ENCODE results near the gene FAM118B.
"Not testable (repeated sequence)": the region's sequence is repeated elsewhere in the genome, so short reads cannot be mapped to it uniquely, and the experiment has no call there.

Gene FAM118B

DNA sequence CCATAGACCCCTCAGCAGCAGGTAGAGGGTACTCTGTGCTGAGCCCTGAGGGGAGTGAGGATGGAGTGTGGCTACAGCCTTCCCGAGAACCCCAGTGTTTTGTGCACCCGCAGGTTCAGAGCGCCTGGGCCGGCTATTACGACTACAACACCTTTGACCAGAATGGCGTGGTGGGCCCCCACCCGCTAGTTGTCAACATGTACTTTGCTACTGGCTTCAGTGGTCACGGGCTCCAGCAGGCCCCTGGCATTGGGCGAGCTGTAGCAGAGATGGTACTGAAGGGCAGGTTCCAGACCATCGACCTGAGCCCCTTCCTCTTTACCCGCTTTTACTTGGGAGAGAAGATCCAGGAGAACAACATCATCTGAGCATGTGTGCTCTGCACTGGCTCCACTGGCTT, 65.7 kb downstream of the FAM118B start:
- DNase-seq (ENCODE audit: low spot score): no peak

DNA sequence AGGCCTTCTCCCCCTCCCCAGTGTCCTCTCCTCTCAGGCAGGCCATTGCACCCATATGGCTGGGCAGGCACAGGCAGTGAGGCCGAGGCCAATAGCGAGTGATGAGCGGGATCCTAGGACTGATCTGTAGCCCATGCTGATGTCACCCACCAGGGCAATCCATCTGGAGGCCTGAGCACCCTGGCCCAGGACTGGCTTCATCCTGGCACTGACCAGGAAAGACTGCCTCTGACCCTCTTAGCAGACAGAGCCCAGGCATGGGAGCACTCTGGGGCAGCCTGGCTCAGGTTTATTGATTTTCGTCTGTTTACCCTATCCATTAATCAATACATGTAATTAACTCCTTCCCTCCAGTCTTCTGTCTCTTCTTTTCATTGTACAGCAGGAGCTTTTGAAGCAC, 66.2 kb downstream of the FAM118B start:
- DNase-seq (ENCODE audit: low spot score): no peak

DNA sequence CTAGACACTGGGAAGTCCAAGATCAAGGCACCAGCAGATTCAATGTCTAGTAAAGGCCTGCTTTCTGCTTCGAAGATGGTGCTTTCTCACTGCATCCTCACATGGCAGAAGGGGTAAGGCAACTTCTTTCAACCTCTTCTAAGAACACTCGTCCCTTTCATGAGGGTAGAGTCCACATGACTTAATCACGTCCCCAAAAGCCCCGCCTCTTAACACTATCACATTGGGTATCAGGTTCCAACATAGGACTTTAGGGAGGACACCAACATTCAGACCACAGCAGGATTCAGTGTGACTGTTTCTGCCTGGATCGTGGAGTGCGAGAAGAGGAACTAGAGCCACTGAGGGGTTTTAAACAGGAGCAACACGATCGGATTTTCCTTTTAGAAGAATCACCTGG, 67.6 kb downstream of the FAM118B start:
- DNase-seq (ENCODE audit: low spot score): no peak

DNA sequence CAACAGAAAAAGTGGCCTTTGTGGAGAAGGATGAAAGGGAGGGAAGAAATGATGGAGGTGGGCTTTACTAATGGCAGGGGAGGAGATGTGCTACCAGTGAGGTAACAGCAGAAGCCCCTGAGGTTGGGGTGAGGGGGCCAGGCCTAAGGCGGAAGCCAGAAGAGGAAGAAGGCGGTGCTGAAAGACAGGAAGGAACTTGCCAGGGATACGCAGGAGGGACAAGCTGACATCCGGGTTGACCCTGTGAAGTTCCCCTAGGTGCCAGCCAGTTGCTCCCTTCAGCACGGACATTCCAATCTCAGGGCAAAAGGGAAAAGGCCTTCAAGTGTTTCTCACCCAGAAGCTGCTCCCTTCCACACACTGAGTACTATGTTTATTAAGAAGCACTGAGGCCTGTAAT, 69.0 kb downstream of the FAM118B start:
- no peak for DNase-seq (ENCODE audit: low spot score)

DNA sequence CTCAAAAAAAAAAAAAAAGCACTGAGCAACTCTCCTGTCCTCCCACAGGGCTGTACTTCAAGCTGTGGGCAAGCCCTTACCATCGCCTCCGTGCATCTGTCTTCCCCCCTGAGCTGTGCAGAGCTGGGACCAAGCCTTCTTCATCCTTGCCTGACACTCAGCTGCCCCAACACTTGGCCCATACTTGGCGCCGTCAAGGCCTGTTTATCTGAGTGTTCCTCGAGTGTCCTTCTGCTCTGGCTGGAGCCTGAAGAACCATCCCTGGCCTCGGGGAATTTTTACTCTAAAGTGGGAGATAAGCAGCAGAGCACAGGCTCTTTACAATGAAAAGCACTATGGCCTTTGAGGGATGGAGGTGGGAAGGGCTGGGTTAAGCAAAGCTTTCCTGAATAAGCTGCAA, 69.7 kb downstream of the FAM118B start:
- no peak for DNase-seq (ENCODE audit: low spot score)

DNA sequence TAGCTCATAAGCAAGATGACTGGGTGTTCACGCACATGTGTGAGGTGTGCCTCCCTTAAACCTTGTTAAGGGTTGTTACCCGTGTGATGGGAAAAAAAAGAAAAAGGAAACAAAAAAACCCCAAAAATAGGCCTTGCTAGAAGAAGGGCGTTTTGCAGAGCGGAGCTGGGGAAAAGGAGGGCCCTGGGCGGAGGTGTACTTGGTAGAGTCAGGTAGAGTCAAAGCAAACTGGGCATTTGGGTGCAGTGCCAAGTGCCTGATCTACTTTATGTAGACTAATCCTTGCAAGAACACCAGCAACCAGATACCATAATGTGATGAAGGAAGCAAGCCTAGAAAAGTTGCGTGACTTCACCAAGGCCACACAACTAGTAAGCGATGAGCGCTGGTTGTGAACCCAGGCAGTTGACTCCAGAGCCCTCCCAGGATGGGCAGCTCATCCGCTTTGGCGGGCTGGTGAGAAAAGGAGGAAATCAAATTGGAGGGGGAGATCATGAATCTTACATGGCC, 70.1 kb downstream of the FAM118B start:
- DNase-seq (ENCODE audit: low spot score): no peak

DNA sequence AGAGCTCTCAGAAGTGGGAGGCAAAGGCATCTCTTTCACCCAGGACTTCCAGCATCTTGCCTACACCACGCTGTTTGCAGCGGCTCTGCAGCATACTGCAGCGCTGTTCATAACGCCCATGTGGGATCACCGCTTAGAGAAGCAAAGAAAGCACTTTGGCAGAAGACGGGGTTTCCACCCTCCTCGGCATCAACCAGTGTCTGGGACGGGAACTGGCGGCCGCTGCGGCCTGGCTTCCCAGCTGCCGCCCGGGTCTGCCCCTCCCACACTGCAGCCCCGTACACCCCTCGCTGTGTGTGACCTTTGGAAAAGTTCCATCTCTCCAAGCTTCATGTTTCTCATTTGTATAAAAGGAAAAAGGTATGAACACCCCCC, 70.8 kb downstream of the FAM118B start:
- no peak for DNase-seq (ENCODE audit: low spot score)

DNA sequence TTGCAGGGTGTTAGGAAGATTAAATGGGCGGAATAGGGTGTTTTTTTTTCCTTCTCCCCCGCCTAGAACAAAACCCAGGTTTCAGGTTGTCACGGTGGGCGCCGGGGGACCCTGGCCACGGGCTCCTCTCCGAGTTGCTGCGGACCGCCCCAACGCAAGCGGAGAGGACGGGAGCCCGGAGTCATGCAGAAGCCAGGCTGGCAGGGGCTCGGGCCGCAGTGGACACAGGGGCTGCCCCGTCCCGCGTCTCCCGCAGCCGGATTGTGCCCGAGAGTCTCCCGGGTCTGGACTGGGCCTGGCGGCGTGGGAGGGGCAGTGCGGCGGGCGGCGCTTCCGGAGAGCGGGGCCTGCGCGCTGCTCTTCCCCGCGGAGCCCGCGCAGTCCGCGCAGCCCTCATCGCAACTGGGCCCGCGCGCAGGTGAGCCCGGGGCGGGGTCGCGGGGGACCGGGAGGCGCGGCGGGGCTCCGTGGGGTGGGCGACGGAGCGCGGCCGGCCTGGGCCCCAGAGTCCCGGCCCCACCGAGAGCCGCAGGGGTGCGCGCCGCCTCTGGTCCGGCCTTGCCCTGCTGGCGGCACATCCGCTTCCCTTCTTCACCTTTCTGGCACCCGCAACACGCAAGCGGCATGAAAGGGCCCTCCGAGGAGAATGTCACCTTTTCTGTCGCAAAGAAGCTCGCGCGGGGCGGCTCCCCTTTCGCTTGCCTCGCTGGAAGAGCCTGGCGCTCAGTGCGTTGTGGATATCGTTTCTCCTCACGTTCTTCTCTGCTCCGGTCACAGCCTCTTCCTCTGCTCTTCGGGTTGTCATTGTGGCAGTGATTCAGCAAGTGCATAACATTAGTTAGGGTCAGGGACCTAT, 71.4 kb downstream of the FAM118B start, which contains the start of gene TIRAP:
Gene TIRAP, plus strand, starts transcription at position 358 of the 856 bp plus-strand sequence. CDS start 7,802 bp downstream, outside the sequence.
- no peak for DNase-seq (ENCODE audit: low spot score)

DNA sequence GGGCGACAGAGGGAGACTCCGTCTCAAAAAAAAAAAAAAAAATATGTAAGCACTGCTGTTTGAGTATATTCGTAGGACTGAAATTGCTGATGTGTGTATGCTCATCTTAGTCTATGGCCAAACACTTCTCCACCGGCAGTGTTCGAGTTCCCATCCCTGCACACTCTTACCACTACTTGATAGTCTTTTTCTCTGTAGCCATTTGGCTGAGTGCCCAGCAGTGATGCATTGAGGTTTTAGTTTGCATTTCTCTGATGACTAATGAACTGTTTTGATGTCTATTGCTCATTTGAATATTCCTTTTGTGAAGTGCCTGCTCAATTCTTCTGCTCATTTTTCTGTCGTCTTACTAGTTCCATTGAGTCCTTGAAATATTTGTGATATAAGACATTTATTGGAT, 73.2 kb downstream of the FAM118B start:
- peak; percentile 22 for DNase-seq (ENCODE audit: low spot score)

DNA sequence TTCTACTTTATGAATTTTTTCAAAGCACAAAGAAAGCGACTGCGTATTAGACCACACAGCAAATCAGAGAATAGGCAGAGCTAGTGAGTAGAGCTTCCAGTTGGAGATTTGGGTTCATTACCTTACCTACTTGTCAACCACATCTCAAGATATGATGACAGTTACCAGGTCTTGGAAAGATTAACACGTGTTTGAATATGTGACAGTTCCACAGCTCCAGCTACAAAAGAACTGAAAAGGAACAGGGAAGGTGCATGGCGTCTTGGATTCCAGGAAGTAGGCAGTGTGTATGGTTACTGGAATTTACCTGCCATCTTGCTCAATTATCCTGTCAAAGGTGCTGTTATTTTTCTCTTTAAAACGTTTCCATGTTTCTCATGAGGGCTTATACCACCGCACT, 76.7 kb downstream of the FAM118B start:
- no peak for DNase-seq (ENCODE audit: low spot score)

DNA sequence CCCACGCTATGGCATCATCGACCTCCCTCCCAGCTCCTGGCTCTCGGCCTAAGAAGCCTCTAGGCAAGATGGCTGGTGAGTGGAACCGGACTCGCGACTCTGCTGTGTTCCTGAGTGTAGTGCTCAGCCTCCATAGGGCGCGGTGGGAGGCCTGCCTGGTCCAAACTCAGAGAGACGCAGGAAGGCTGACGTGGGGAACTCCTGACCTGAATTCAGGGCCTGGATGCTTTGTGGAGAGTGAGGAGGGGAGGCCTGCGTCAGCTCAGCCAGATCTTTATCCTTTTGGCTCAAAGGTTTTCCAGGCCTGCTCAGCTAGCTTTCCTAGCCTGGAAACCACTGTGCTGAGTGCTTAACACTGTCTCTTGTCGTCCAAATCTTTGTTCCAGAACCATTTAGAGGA, 79.3 kb downstream of the FAM118B start:
- no peak for DNase-seq (ENCODE audit: low spot score)

DNA sequence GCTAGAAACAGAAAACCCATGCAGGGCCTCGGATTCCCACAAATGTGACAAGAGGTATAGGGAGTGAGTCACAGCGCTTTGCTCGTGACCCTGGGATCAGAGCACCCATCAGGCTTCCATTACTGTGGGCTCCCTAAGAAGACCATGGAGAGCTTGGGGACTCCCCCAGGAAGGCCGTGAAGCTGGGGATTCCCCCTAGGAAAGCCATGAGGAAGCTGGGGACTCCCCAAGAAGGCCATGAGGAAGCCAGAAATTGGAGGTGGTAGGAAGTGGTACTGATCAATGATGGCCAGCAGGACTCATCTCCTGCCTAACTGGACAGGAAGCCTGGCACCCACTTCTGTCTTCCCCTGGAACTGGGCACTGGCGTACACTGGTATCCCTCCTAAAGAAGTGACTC, 82.1 kb downstream of the FAM118B start:
- DNase-seq (ENCODE audit: low spot score): no peak

DNA sequence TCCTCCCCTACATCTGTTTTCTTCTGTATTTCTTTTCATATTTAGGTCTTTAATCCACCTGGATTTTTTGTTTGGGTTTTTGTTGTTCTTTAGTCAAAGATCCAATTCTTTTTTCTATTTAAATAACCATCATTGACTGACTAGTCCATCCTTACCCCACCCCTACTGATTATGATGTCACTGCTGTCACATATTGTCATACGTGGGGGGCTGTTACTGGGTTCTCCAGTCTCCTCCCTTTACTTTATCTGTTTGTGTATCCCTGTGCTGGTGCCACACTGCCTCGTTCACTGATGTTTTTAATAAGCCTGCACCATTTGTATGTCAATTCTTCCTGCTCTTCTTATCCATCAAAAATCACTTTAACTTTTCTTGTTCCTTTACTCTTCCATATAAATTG, 85.4 kb downstream of the FAM118B start:
- no peak for DNase-seq (ENCODE audit: low spot score)

DNA sequence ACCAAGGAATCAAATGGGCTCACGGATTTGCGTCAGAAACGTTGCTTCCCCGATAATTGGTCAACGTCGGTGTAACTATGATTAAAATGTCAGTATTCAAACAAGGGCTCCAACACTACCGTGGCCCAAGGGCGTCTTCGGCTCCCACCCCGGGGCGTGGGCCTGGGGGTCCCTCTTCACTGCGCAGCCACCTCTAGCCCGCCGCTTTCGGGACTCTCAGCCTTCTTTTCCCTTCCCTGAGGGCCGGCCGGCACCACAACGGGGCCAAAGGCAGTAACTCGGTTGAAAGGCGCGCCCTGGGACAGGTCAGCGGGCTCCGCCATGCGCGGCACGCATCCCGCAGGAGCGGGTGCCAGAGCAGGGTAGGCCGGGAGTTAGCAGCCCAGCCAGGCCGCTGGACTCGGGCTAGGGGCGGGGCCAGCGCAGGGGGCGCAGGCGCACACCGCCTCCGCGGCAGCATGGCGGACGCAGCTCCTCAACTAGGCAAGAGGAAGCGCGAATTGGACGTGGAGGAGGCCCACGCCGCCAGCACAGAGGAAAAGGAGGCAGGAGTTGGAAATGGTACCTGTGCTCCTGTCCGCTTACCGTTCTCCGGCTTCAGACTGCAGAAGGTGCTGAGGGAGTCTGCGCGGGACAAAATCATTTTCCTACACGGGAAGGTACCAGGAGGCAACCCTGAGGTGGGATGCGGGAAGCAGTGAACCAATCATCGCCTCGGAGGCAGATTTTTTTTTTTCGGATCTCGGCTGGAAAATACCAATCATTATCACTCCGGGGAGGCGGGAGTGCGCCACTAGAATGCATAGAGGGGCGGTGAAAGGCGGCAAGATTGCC, 92.3 kb downstream of the FAM118B start, which contains the start of gene DCPS:
Gene DCPS, plus strand, starts transcription at position 438 of the 834 bp plus-strand sequence. Its CDS starts 21 bp downstream, at position 459.
- DNase-seq (ENCODE audit: low spot score): peak; percentile 83

DNA sequence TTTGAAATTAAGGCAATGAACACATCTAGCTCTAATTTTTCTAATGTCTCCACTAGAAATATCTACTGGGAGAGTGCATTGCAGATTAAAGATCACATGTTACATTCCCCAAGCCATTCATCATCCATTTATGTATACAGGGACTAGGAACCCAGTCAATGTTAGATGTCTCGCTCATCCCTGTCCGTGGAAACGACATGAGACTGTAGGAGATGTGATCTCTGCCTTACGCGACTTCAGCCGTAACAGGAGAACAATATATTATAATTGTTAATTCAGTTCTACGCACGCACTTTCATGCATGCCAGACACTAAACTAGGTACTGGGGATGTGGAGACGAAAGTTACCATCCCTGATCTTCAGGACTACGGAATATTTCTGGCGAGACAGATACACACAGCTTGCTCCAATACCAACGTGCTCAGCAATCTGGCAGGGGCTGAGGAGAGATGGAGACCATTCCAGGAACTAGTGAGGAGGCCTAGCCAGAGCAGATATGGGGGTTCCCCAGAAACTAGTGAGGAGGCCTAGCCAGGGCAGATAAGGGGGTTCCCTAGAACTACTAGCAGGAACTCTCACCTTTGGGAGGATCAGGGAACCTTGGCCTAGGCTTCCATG, 93.0 kb downstream of the FAM118B start:
- no peak for DNase-seq (ENCODE audit: low spot score)

DNA sequence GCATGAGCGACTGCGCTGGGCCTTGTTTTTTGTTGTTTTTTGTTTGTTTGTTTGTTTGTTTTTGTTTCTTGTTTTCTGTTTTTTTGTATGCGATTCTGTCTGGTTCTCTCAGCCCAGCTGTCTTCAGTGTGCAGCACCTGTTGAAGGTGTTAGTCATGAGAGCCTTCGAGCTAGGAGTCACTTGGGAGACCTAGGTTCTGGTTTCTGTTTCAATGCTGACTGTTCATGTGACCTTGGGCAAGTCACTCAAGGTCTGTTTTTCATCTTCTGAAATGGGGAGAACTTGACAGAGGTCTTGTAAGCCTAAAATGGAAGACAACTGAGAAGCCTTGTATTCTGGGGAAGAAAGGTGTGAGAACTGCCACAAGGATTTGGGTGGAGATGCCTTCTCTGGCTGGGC, 94.1 kb downstream of the FAM118B start:
- no peak for DNase-seq (ENCODE audit: low spot score)

DNA sequence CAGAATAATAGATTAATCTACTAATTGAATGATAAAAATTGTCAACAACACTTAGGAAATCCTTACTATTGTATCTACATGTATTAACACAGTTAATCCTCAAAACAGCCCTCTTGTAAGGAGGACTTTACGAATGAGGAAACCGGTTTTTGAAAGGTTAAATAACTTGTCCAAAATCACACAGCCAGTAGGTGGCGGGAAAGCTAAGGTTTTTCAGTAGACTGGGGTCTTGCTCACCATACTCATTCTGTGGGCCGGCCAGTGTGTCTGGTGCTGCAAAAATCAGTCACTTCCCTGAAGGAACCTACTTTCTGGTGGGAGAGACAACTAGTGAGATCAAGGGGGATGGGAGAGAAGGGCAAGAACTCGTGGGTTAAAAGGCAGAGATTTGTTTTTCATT, 96.1 kb downstream of the FAM118B start:
- DNase-seq (ENCODE audit: low spot score): peak; percentile 33

DNA sequence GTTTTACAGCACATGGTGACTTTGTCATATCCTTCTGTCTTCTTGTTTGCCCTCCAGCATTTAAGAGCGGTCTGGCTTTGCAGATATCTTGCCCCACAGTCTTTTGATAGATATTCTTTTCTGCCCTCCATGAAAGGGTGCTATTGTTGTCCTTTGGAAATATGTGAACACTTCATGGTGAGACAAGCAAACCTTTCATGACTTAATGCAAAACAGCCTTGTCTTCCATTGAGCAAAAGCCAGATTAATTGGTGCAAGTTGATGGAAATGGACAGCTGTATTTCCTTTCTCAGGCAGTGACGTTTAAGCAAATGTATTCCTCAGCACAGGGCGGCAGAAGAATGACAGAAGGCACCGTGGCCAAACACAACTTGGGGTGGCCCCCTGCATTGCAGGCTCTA, 96.7 kb downstream of the FAM118B start:
- DNase-seq (ENCODE audit: low spot score): no peak

DNA sequence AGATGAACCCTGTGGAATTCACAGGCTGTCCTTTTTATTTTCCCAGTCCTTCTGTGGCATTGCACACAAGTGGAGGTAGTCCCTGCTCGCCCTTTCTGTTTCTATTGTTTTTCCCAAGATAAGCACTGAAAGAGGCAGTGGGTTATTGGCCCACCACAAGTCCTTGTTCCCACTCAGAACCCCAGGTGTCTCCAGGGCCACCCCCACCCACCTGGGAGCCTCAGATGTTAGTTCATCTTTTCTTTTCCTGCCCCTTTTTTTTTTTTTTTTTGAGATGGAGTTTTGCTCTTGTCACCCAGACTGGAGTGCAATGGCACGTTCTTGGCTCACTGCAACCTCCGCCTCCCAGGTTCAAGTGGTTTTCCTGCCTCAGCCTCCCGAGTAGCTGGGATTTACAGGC, 97.2 kb downstream of the FAM118B start:
- not testable (repeated sequence) for DNase-seq (ENCODE audit: low spot score)

DNA sequence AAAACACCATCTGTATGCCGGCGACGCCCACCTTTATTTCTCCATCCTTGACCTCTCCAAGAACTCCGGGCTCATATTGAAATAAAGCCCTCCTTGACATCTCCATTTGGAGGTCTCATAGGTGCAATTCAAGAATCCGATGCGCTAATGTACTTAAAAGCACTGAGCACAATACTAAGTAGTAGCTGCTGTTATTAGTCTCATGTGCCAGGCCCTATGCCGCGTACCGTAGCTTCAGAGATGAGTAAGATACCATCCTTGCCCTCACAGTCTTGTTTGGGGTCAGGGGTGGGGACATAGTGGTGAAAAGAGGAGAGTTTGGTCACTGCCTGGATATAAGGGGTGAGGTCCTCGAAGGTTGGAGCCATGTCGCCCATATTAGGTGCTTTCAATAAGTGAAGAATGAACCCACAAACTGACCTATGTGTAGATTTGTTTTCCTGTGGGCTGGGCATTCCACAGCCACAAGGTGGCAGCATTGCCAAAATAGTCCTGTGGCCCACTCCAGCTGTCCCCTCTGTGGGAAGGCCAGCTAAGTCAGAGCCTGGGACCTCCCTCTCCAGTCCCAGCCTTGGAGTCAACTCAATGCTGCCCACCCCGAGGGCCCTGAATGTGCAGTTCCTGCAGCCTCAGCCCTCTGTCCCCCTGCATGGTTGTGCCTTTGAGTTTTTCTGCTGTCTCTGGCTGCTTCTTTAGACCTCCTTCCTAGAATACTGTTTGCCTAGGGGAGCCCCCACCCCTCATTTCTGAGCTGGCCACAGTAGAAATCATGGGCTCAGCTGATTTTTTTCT, 98.8 kb downstream of the FAM118B start:
- peak; percentile 86 for DNase-seq (ENCODE audit: low spot score)

DNA sequence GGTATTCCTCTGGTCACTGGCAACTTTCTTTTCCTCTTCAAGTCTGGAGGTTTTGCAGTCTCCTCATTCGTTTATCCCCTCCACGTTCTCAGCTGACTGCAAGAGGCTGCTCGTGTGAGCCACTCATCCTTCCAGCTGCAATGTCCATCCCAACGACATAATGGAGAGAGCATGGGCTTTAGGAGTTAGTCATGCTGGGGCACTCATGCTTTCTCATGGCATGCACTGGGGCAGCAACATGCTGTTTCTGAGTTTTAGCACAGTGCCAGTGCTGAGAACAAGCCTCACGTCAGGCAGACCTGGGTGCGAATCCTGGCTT, 99.4 kb downstream of the FAM118B start:
- DNase-seq (ENCODE audit: low spot score): no peak
